PC-9 (cell line): ENCODE results near the gene SPATS2.

Source experiments
- CTCF ChIP-seq: fragments of 200-600 bp; sonication (generic); conservative IDR thresholded peaks from 2 replicates; pipeline ENCODE4 v1.6.1; 2017; ENCODE audit warnings: mixed run types, antibody characterized with exemption, mild to moderate bottlenecking, moderate library complexity
- EZH2 ChIP-seq: fragments of 200-600 bp; sonication (generic); IDR thresholded peaks from 2 replicates; pipeline ENCODE4 v1.8.0; 2017; ENCODE audit warnings: antibody characterized with exemption, low read depth

- TF ChIP-seq EZH2 (no peak), CTCF (no peak)
Observed at GRCh38 chr12:49330631-49331379, 36.5 kb upstream of the SPATS2 start.
